Measurements from ENCODE around the gene TNFSF8.

The TNFSF8 gene

GRCh38 chr9:114925672-114926071 is 4.7 kb downstream of the TNFSF8 start:
- DNase-seq (ENCODE audit: low read depth) = no peak
- H3K4me3 ChIP-seq (ENCODE audit: low read length) = no peak overlapping the region
- no peak for TF ChIP-seq CTCF (conservative IDR thresholded peaks at IDR 0.05; ENCODE audit: low read depth, low read length)

- no peak for TF ChIP-seq CTCF (conservative IDR thresholded peaks at IDR 0.05; ENCODE audit: low read depth, low read length)
- no peak overlapping the region for H3K4me3 ChIP-seq (ENCODE audit: low read length)
- no peak for DNase-seq (ENCODE audit: low read depth)
These were observed 5.4 kb downstream of the TNFSF8 start for GRCh38 chr9:114925039-114925438.

GRCh38 chr9:114924327-114924726 is 6.1 kb downstream of the TNFSF8 start:
- H3K4me3 ChIP-seq (ENCODE audit: low read length) = no peak overlapping the region
- TF ChIP-seq CTCF (conservative IDR thresholded peaks at IDR 0.05; ENCODE audit: low read depth, low read length) = no peak
- DNase-seq (ENCODE audit: low read depth) = no peak

- no peak for TF ChIP-seq CTCF (conservative IDR thresholded peaks at IDR 0.05; ENCODE audit: low read depth, low read length)
- H3K4me3 ChIP-seq (ENCODE audit: low read length) = no peak overlapping the region
- no peak for DNase-seq (ENCODE audit: low read depth)
These were observed 6.5 kb downstream of the TNFSF8 start for GRCh38 chr9:114923918-114924317.

GRCh38 chr9:114921171-114921570 is 9.2 kb downstream of the TNFSF8 start:
- no peak for TF ChIP-seq CTCF (conservative IDR thresholded peaks at IDR 0.05; ENCODE audit: low read depth, low read length)
- no peak overlapping the region for H3K4me3 ChIP-seq (ENCODE audit: low read length)
- DNase-seq (ENCODE audit: low read depth) = no peak

- DNase-seq (ENCODE audit: low read depth) = no peak
- TF ChIP-seq CTCF (conservative IDR thresholded peaks at IDR 0.05; ENCODE audit: low read depth, low read length) = no peak
These were observed 10.8 kb downstream of the TNFSF8 start for GRCh38 chr9:114919611-114920010.

GRCh38 chr9:114916481-114916880 is 13.9 kb downstream of the TNFSF8 start:
- no peak for DNase-seq (ENCODE audit: low read depth)
- TF ChIP-seq CTCF (conservative IDR thresholded peaks at IDR 0.05; ENCODE audit: low read depth, low read length) = no peak
- H3K4me3 ChIP-seq (ENCODE audit: low read length) = no peak overlapping the region

More at GRCh38 chr9:114919611-114920010, 10.8 kb downstream of the TNFSF8 start:
- no peak overlapping the region for H3K4me3 ChIP-seq (ENCODE audit: low read length)
